Ovary (tissue), 3 donors: ENCODE data around the gene SEC22C.

Experiments
- CTCF ChIP-seq, 3 donors: fragments of 450-650 bp in 2 of 3; fragments of 200-600 bp in 1 of 3; IDR thresholded peaks; one replicate each; pipeline versions ENCODE4 v1.5.1 to v1.8.0; 2016 to 2022; ENCODE audit warnings: antibody characterized with exemption in 3 of 3, mild to moderate bottlenecking in 1 of 3
- POLR2A ChIP-seq: fragments of 450-650 bp; IDR thresholded peaks from one replicate; pipeline ENCODE4 v1.6.1; 2017; ENCODE audit warnings: antibody characterized with exemption, mild to moderate bottlenecking, moderate library complexity
- donor health status: DM: no; HTN: no; CAD: no.

DNA sequence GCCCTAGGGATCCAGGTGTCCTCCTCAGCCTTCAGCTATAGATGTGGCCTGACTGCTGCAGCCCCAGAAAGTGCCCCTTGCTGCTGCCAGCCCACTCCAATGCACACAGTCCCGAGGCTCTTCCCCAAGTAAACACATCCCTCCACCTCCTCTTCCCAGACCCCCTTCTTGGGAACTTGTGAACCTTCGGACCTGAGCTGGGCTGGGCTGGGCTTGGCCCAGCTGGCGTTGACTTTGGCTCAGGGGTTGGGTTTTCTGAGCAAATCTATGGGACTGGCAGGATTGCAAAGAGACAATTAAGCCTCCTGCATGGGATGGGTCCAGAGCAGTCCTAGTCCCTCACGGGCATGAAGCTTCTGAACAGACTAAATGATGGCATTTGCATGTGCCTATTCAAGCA lies 64.7 kb downstream of the SEC22C start:
- TF ChIP-seq CTCF (IDR thresholded peaks at IDR 0.05): no peak
- TF ChIP-seq POLR2A: no peak
